Upper lobe of right lung (tissue), 1 donor: ENCODE results near the gene DACH1. TPM values are rescaled to one million over a fixed set of nuclear protein-coding genes. Genes with fewer than 3 reads are reported as not detected.

ENCODE experiments used
- ATAC-seq: fragments of 200-7000 bp; cut with Tn5 transposase; one replicate; pipeline ENCODE4 v1.9.1; 2020; ENCODE audit warnings: mild to moderate bottlenecking, moderate library complexity
- DNase-seq: peaks from one replicate; pipeline ENCODE4 v3.0.0-alpha.2; 2020
- H3K27ac ChIP-seq: fragments of 200-600 bp; one replicate; pipeline ENCODE4 v1.8.0; 2022
- H3K27me3 ChIP-seq: fragments of 200-600 bp; one replicate; pipeline ENCODE4 v1.8.0; 2022; ENCODE audit warnings: mild to moderate bottlenecking
- H3K36me3 ChIP-seq: fragments of 200-600 bp; one replicate; pipeline ENCODE4 v1.8.0; 2022
- H3K4me1 ChIP-seq: fragments of 200-600 bp; one replicate; pipeline ENCODE4 v1.8.0; 2022
- H3K4me3 ChIP-seq: fragments of 200-600 bp; one replicate; pipeline ENCODE4 v1.8.0; 2022; ENCODE audit warnings: mild to moderate bottlenecking
- H3K9me3 ChIP-seq: fragments of 200-600 bp; one replicate; pipeline ENCODE4 v1.8.0; 2022
- CTCF ChIP-seq: fragments of 200-600 bp; IDR thresholded peaks from one replicate; pipeline ENCODE4 v1.8.0; 2022; ENCODE audit warnings: antibody characterized with exemption
- intact Hi-C: fragments of 100-400 bp; cut with DNase I; formaldehyde crosslinking; loops from one replicate; pipeline ENCODE4 v1.11.0; 2022
- total RNA-seq: library from RNA; stranded (reverse); fragmentation: NEBNext Ultra II Directional; extraction: Animal tissue kit (Norgen Biotek cat#: 25700); gene quantifications from one replicate; pipeline ENCODE4 v1.2.1, GENCODE V29; 2021
- donor health status: DM: no; HTN: yes; CAD: no; lungs with severe emphysema.

DACH1 gene
- total RNA-seq, 1 donor from 2014 or later, result 11.5 TPM

DNA sequence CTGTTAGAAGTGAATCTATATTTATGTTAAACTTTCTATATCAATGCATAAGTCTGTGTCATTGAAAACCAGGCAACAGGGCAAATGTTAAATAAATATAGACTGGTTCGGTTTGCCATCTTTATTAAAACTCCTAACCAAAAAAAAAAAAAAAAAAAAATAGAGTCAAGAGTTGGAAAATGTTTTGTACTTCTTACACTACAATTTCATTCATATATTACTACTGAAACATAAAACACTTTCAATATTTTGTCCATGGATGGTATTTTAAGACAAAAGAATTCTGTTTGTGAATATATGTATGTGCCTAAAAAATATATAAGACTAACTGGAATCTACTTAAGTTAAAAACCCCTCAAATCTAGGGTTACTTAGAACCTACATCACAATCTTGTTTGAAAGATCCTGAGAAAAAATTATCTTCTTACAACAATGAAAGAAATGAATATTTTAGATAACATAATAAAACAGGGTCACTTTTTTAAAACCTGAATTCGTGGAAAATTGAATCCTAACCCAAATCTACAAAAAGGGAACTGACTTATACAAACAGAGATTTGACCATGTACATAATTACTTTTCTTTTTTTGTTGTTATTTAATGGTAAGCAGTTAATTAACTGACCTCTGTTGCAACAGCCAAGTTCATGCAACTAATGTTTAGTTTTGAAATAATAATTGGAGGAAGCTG, 5.1 kb downstream of the DACH1 start:
- H3K9me3 ChIP-seq, result no peaks in the 10 kb centered on the region
- H3K27ac ChIP-seq, result no peak overlapping the region
- DNase-seq (no peak), ATAC-seq (no peak)
- TF ChIP-seq CTCF, result no peak
- H3K36me3 ChIP-seq, result no peaks in the 10 kb centered on the region
- H3K4me1 ChIP-seq, result peaks cover 3% of the 10 kb centered on the region
- intact Hi-C loops, result no loop called here
- H3K27me3 ChIP-seq, result peaks cover 12% of the 10 kb centered on the region
- peak overlapping the region; percentile 70 for H3K4me3 ChIP-seq

DNA sequence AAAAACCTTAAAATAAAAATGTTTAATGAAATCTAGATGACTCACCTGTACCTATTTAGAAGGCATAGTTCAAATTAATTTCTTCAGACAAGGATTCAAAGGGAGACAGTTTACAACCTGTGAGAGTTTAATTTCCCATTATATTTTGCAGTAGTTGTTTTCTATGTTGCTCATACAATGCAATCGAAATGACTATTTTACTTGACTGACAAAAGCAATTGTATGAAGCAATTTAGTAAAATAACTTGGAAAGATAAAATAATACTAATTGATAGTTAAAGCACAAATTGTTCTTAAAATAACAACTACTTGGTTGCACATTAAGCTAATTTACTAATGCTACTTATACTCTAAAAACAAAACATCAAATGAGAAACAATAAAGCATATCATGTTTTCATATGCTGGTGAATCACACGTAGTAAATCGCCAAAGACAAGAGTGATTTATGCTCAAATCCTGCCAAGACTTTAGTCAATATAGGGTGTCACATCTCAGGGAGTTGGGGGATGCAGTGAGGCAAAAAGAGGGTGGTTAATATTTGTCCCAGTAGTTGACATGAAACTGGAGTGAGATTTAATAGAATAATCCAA, 6.4 kb downstream of the DACH1 start:
- Histone ChIP-seq H3K4me3 (peak overlapping the region; percentile 1), H3K27me3 (peaks cover 11% of the 10 kb centered on the region), H3K27ac (peak overlapping the region; percentile 1), H3K36me3 (no peaks in the 10 kb centered on the region), H3K4me1 (peaks cover 3% of the 10 kb centered on the region), H3K9me3 (no peaks in the 10 kb centered on the region)
- no peak for DNase-seq
- no peak for TF ChIP-seq CTCF
- intact Hi-C loops, result no loop called here
- no peak for ATAC-seq

- Histone ChIP-seq H3K27ac (no peak overlapping the region), H3K4me3 (no peak overlapping the region), H3K36me3 (no peaks in the 10 kb centered on the region), H3K27me3 (no peaks in the 10 kb centered on the region), H3K9me3 (no peaks in the 10 kb centered on the region), H3K4me1 (peaks cover 3% of the 10 kb centered on the region)
- ATAC-seq (no peak), DNase-seq (no peak)
- TF ChIP-seq CTCF, result no peak
- intact Hi-C loops, result no loop called here
These were observed 8.4 kb downstream of the DACH1 start for GRCh38 chr13:71858647-71859046.

GRCh38 chr13:71856548-71857043, 10.4 kb downstream of the DACH1 start:
- Histone ChIP-seq H3K4me1 (peaks cover 3% of the 10 kb centered on the region), H3K9me3 (no peaks in the 10 kb centered on the region), H3K36me3 (no peaks in the 10 kb centered on the region), H3K27me3 (no peaks in the 10 kb centered on the region), H3K4me3 (no peak overlapping the region), H3K27ac (no peak overlapping the region)
- intact Hi-C loops, result no loop called here
- TF ChIP-seq CTCF, result no peak
- DNase-seq (no peak), ATAC-seq (no peak)

- H3K4me3 ChIP-seq, result no peak overlapping the region
- no peaks in the 10 kb centered on the region for H3K36me3 ChIP-seq
- H3K9me3 ChIP-seq, result no peaks in the 10 kb centered on the region
- ATAC-seq, result no peak
- H3K27ac ChIP-seq, result no peak overlapping the region
- H3K4me1 ChIP-seq, result no peaks in the 10 kb centered on the region
- intact Hi-C loops, result no loop called here
- H3K27me3 ChIP-seq, result no peaks in the 10 kb centered on the region
- DNase-seq, result no peak
- TF ChIP-seq CTCF, result no peak
These were observed 12.6 kb downstream of the DACH1 start for GRCh38 chr13:71854401-71854800.
